Calu3 (cell line): ENCODE data around the gene SPSB3. TPM values are rescaled to one million over a fixed set of nuclear protein-coding genes. Genes with fewer than 3 reads are reported as not detected.
A peak's percentile ranks its signal among the peaks of the same experiment; 100 is the strongest.

ENCODE experiments used
- BruUV-seq: library from RNA; stranded (reverse); fragments of 400-500 nt; replicated peaks from 2 replicates; lab custom pipeline; 2021; lab: Mats Ljungman, UMichigan
- CTCF ChIA-PET: fragments of 300-600 bp; sonication (Branson Sonifier 250); formaldehyde crosslinking; loops from one replicate; lab custom pipeline; 2022; ENCODE audit warnings: antibody characterized with exemption; lab: Charles Lee
- DNase-seq: peaks from one replicate; pipeline ENCODE4 v3.0.0; 2022
- H3K27ac Mint-ChIP-seq: one replicate; pipeline ENCODE4 v1.8.0; 2022; ENCODE audit warnings: mixed read lengths; ENCODE audit not compliant: unreplicated experiment
- H3K27me3 Mint-ChIP-seq: one replicate; pipeline ENCODE4 v1.8.0; 2022; ENCODE audit warnings: mixed read lengths; ENCODE audit not compliant: unreplicated experiment
- H3K36me3 Mint-ChIP-seq: one replicate; pipeline ENCODE4 v1.8.0; 2022; ENCODE audit warnings: mild to moderate bottlenecking, moderate library complexity, mixed read lengths; ENCODE audit not compliant: insufficient read depth, unreplicated experiment
- H3K4me1 Mint-ChIP-seq: one replicate; pipeline ENCODE4 v1.8.0; 2022; ENCODE audit warnings: mild to moderate bottlenecking, low read depth, mixed read lengths; ENCODE audit not compliant: unreplicated experiment
- H3K4me3 Mint-ChIP-seq: one replicate; pipeline ENCODE4 v1.8.0; 2022; ENCODE audit warnings: mild to moderate bottlenecking, low read depth, moderate library complexity, mixed read lengths; ENCODE audit not compliant: unreplicated experiment
- H3K9me3 Mint-ChIP-seq: one replicate; pipeline ENCODE4 v1.8.0; 2022; ENCODE audit warnings: low read depth, mixed read lengths; ENCODE audit not compliant: unreplicated experiment
- CTCF ChIP-seq: fragments of 200-600 bp; IDR thresholded peaks from one replicate; pipeline ENCODE4 v1.8.0; 2022; ENCODE audit warnings: antibody characterized with exemption; ENCODE audit not compliant: unreplicated experiment
- intact Hi-C: fragments of 100-400 bp; cut with micrococcal nuclease; formaldehyde crosslinking; loops from one replicate; pipeline ENCODE4 v1.10.0; 2022; ENCODE audit not compliant: unreplicated experiment
- total RNA-seq: library from RNA; stranded (reverse); gene quantifications from 2 replicates; pipeline ENCODE4 v1.2.3, GENCODE V29; 2022

Gene SPSB3
- total RNA-seq, 1 experiment from 2014 or later, result 44.3 TPM

- TF ChIP-seq CTCF, result no peak
- Mint-ChIP-seq H3K27me3 (no peaks in the 10 kb centered on the region), H3K9me3 (no peaks in the 10 kb centered on the region), H3K36me3 (peaks cover 100% of the 10 kb centered on the region), H3K4me3 (no peak overlapping the region), H3K4me1 (peaks cover 10% of the 10 kb centered on the region), H3K27ac (peak overlapping the region; percentile 61)
- intact Hi-C loops, result no loop called here
- CTCF ChIA-PET, result interaction anchor here (0.7 kb wide), 1 partner anchor 79 kb away, joined by 3 read pairs; no protein-coding TSS in a partner anchor
- TSS peak; percentile 2 for BruUV-seq
- DNase-seq, result no peak
These were observed 5.8 kb downstream of the SPSB3 start for GRCh38 chr16:1776672-1776955.

GRCh38 chr16:1775846-1776671 lies 6.3 kb downstream of the SPSB3 start:
- BruUV-seq, result no TSS peak
- no peak for TF ChIP-seq CTCF
- Mint-ChIP-seq H3K36me3 (peaks cover 100% of the 10 kb centered on the region), H3K27ac (peak overlapping the region; percentile 61), H3K4me3 (no peak overlapping the region), H3K27me3 (no peaks in the 10 kb centered on the region), H3K9me3 (no peaks in the 10 kb centered on the region), H3K4me1 (peaks cover 4% of the 10 kb centered on the region)
- no peak for DNase-seq
- intact Hi-C loops, result no loop called here
- CTCF ChIA-PET, result interaction anchor here (0.6 to 0.7 kb wide), 2 partner anchors 78 to 588 kb away, joined by 3 to 4 read pairs; no protein-coding TSS in a partner anchor

GRCh38 chr16:1775006-1775845 lies 7.1 kb downstream of the SPSB3 start:
- no peaks in the 10 kb centered on the region for H3K9me3 Mint-ChIP-seq
- no peak for DNase-seq
- H3K27me3 Mint-ChIP-seq, result no peaks in the 10 kb centered on the region
- H3K36me3 Mint-ChIP-seq, result peaks cover 100% of the 10 kb centered on the region
- BruUV-seq, result no TSS peak
- CTCF ChIA-PET, result interaction anchor here (0.6 to 2.6 kb wide), 2 partner anchors 7 to 589 kb away, joined by 4 to 19 read pairs; partner anchors contain the start of genes NUBP2 and SPSB3
- peak overlapping the region; percentile 76 for H3K4me3 Mint-ChIP-seq
- peaks cover 3% of the 10 kb centered on the region for H3K4me1 Mint-ChIP-seq
- no peak for TF ChIP-seq CTCF
- no peak overlapping the region for H3K27ac Mint-ChIP-seq
- intact Hi-C loops, result no loop called here

GRCh38 chr16:1774448-1774780 lies 8.0 kb downstream of the SPSB3 start:
- TF ChIP-seq CTCF, result no peak

More at GRCh38 chr16:1774448-1774780, 8.0 kb downstream of the SPSB3 start:
- CTCF ChIA-PET, result interaction anchor here (2.6 kb wide), 1 partner anchor 8 kb away, joined by 19 read pairs; the partner anchor contains the start of genes NUBP2 and SPSB3
- no TSS peak for BruUV-seq
- no peak overlapping the region for H3K27ac Mint-ChIP-seq
- intact Hi-C loops, result no loop called here
- DNase-seq, result no peak
- H3K36me3 Mint-ChIP-seq, result peaks cover 100% of the 10 kb centered on the region
- H3K27me3 Mint-ChIP-seq, result no peaks in the 10 kb centered on the region
- H3K4me3 Mint-ChIP-seq, result peak overlapping the region; percentile 76
- H3K9me3 Mint-ChIP-seq, result no peaks in the 10 kb centered on the region
- peaks cover 8% of the 10 kb centered on the region for H3K4me1 Mint-ChIP-seq
